ENCODE measurements around the gene LAMA4.
"Not testable (repeated sequence)": the region's sequence is repeated elsewhere in the genome, so short reads cannot be mapped to it uniquely, and the experiment has no call there.

Gene LAMA4

GRCh38 chr6:112214739-112215269 lies 39.6 kb downstream of the LAMA4 start:
- no peak for FAIRE-seq

DNA sequence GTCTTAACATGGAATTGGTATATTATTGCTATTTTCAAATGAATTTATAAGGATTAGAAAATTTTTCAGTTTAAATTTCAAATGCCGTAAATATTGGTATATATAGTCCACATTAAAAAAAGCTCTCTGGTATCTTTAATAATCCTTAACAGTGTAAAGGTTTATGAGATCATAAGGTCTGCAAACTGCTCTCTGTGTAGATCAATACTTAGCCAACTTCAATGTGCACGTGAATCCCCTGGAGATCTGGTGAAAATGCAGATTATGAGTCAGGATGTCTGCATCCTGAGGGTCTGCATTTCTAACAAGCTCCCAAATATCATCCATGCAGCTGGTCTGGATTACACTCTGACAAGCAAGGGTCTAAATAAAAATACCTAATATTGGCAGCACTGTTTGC lies 43.5 kb downstream of the LAMA4 start:
- FAIRE-seq: no peak

DNA sequence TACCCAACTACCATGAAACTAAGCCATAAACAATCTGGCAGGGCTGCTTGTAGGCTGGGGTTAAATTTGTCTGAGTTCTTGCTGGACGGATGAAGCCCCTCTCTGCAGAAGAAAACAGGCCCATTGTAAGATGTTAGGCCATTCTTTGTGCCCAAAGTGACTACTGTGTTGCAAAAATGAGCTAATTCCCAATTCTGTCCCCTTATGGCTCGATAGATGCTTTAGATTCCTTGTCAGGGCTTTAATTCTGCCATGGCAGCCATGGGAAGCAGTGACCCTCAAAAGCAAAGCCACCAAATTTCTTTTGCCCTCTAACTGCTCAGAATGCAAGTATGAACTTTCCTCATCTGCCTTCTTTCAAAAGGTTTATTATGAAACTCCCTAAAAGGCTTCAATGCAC lies 45.2 kb downstream of the LAMA4 start:
- no peak for FAIRE-seq

DNA sequence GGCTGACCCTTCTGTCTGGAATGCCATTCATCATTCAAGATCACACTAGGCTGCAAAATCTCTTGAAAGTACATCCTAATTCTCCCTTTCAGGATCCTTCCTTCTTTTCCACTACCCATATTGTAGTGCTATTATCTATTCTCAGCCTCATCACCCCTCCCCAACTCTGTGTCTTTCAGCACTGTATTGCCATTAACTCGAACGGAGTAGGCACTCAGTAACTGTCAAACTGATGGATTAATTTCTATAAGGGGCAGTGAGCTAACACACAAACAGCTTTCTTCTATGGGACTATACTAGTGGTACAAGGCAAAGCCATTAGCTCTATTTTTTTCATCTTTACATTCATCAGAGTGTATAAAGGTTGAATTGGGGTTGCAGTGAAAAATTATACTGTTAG lies 46.6 kb downstream of the LAMA4 start:
- FAIRE-seq: no peak

- no peak for FAIRE-seq
Observed at GRCh38 chr6:112207131-112207530, 47.2 kb downstream of the LAMA4 start.

DNA sequence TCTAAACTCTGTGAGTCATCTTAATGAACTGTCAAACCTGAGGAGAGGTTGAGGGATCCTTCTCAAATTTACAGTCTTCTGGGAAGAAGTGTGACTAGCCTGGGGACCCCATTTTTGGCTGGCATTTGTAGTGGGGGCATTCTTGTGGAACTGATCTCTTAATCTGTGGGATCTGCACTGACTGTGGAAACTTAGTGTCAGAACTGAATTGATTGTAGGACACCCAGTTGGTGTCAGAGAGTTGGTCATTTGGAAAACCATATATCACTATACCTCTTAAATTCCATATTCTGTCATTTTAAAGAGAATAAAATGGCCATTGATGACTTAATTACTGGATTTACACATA lies 48.3 kb downstream of the LAMA4 start:
- FAIRE-seq: no peak

DNA sequence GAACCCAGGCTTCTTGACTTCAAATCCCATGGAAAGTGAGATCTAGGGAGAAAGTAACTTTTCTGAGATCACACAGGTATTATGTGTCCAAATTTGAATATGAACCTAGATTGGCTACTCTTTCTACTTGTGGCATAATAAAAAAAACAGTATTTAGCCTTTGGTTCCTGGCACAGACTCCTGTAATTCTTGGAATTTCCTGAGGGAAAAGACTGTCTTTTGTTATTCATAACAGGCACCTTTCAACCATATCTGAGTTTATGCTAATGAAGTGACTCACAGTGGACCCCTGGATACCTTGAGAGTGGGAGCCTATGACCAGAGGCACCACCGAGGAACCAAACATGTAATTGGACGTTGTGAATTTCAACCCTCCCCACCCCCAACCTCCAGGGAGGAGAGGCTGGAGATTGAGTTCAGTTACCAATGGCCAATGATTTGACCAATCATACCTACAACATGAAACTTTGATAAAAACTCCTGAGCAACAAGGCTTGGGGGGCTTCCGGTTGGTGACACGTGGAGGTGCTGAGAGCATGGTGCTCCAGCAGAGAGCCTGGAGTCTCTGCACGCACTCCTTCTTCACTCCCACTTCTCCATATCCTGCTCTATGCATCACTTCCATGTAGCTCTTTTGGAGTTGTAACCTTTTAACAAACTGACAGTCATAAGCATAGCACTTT lies 48.8 kb downstream of the LAMA4 start:
- FAIRE-seq: no peak

GRCh38 chr6:112204350-112204706 lies 50.0 kb downstream of the LAMA4 start:
- no peak for FAIRE-seq

- no peak for FAIRE-seq
Observed at GRCh38 chr6:112203577-112204349, 50.6 kb downstream of the LAMA4 start.

DNA sequence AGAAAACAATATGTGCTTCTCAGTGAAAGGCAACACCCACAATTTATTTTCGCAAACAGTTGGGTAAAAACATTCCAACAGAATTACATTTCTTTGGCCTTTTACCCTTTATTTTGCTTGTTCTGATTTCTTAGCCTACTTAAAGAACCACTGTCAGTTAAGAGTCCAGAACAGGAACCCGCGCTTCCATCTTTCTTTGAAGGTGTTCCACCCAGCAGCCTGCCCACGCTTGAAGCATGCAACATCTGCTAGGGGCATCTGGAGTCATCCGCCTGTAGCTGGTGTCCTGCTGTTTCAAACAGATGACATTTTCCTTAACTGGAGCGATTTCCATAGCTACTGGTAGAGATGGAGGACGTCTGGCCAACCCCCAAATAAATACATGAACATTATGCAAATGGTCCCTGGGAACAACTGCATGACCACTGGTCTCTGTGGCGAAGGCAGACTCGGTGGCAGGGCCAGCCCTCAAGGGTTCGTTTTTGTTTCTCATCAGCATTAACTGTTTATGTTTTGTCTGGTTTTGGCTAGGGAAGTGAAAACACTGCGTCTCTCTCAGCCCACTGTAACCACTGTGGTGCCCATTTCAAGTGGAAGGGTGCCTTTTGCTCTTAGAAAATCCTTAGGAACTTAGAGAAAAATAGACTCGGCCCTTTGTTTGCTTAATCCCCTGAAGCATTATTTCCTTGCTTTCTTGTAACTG lies 51.6 kb downstream of the LAMA4 start:
- no peak for FAIRE-seq

- FAIRE-seq: not testable (repeated sequence)
Observed at GRCh38 chr6:112200185-112200914, 54.0 kb downstream of the LAMA4 start.

DNA sequence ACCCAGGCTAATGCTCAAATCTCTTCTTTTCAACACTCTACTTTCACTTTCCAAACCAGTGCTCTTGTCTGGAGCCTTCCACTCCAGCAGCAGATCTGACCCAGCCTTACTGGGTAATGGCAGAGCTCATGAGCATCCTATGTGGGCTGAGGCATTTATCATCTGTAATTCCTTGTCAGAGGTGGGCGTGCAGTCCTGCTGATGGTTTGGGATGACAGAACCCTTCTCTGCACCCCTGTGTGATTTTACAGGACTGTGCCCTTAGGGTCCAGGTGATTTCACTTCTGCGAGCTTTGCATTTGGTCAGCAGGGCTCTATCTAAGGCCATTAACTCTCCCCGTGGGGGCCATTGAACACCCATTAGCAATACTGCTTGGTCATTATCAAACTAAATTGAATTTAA lies 55.4 kb downstream of the LAMA4 start:
- FAIRE-seq: no peak

- FAIRE-seq: no peak
Observed at GRCh38 chr6:112198582-112198981, 55.8 kb downstream of the LAMA4 start.

DNA sequence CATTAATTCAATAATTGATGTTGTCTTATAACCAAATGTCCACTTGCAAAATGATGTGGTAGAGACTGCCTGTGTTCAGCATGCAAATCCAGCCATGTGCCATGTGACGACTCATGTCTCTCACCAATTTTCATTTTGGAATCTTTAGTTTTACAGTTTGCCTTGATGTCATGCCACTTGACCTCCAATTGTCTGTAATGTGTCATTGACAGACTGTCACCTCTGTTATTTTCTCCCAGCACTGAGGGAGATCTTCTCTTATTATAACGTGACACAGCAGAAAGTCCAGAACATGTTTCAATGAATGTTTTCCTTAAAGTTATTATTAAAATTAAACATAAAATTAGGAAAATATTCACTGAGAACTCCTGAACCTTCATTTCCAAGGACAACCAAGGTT lies 56.7 kb downstream of the LAMA4 start:
- no peak for FAIRE-seq

- no peak for FAIRE-seq
Observed at GRCh38 chr6:112196306-112196705, 58.1 kb downstream of the LAMA4 start.

DNA sequence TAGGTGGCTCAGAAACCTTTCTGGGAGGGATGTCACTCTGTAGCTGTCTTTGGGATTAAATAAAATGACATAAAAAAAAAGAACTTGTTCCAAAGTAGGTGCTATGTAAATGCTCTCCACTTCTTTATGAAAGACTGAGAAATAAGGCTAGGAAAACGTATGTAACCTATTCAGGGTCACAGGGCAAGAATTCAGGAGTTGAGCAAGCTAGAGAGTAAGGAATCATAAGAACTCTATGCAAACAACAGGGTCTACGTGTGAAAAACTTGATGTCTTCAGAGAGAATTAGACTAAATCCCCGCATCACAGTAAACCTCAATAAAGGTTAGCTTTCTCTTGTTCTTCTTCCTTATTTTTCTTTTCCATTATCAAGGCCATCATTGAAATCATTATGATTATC lies 59.2 kb downstream of the LAMA4 start:
- FAIRE-seq: no peak

DNA sequence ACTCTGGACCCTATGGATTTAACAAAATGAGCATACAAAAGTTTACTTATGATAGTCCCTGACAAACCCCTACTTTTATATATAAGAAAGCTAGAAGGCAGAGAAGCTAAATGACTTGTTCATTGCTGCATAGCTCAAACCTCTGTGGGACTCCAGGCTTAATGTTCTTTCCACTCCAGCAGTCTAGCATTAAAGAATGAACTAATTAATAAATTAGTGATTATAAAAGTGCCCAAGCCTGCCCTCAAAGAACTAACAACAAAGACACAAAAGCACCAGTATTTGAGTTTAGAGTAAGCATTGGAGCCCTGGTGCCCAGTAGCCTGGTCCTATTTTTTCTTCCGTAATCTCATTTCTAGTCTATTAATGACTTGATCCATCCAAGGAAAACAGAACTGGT lies 59.9 kb downstream of the LAMA4 start:
- FAIRE-seq: no peak

DNA sequence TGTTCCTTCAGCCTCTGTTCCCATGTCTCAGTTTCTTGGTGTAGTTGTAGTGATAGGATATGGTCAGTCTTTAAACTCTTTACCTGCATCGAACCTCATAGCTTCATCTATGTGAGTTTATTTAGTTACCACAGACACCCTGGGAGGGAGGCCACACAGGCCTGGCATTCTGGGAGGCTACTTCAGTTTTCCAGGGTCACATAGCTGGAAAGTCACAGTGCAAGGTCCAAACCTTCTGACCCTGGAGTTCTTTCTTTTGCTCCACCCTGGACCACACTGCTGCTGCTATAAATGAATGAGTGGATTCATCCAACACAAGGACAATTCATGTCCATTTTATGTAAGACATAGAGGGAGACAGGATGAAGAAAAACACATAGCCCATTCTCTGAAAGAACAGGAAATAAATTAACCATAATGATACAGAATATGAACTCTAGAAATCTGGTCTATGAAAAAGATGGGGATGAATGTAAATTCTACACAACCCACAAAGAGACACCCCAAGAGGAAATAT lies 60.8 kb downstream of the LAMA4 start:
- FAIRE-seq: no peak

DNA sequence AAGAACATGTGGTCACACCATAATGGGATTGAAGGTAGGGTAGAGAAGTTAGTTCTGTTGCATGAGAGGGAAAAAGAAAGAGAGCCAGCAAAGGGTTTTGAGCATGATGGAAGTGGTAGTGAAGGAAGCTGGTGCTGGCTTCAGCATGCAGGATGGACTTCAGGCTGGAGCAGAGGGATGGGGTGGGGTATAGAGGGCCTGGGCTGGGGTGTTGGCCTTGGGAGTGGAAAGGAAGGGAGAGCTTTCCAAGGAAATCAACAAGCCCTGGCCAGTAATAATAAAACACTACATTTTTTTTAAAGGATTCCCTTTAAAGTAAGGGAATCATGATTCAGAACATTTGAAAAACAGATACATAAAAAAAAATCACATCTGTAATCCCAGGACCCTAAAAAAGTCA lies 61.2 kb downstream of the LAMA4 start:
- FAIRE-seq: no peak

DNA sequence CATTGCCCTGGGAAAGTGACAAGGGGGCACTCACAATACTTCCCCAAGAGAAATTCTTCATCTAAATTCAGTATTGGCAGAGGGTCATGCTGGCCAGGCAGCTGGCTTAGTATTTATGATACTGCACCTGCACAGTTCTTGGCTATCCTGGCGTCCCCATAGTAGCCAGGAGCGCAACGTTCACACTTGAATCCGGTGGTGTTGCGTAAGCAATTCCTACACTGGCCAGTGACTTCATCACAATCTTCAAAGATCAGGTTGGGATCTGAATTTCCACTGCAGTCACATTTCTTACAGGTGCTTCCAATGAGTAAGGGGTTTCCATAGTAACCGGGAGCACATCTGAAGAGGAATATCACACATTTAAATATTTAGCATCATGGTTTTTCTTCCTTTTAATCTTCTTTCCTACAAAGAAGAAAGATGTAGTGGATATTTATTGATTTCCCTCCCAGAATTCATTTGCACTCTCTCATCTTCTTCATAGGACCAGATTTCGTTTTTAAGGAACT lies 62.8 kb downstream of the LAMA4 start:
- no peak for FAIRE-seq

DNA sequence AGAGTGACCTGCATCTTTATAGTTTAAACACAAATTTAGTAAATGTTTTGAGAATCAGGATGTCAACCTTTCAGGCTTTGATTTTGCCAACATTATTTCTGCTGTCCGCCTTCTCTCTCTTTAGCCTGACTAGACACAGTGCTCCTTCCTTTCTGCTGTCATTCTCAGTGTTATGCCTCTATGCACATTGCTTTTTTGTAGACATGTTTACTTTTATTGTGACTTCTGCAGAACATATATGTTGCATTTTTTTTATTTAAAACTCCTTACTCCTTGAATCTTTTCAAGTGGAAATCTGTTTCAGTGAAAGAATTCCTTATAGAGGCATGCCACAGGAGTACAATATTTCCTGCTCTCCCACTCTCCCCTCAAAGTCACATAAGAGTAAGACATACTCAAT lies 64.2 kb downstream of the LAMA4 start:
- no peak for FAIRE-seq

DNA sequence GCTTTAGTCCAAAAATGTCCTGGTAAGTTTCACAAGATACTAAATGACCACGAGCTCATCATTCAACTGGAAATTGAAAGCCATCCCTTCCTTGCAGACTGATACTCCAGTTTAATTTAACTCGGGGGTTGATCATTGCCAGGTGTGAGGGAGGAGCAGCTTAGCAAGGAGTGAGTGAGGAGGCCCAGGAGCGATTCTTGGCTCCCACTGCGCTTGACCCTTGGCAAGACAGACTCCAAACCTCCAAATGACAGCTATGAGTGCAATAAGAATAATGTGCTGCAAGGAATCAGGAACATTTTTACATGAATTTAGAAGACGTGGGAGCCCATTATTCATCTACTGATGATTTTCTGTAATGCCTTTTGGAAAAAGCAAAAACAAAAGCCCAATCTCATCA lies 64.9 kb downstream of the LAMA4 start:
- FAIRE-seq: no peak

GRCh38 chr6:112188906-112189305 lies 65.5 kb downstream of the LAMA4 start:
- FAIRE-seq: no peak
